Heart left ventricle (tissue), 16 donors: ENCODE measurements around the gene KCNC3. TPM values are rescaled to one million over a fixed set of nuclear protein-coding genes. Genes with fewer than 3 reads are reported as not detected.

Experiments used
- ATAC-seq, 4 donors: fragments of 200-7000 bp; cut with Tn5 transposase; one replicate each; pipeline ENCODE4 v1.9.1; 2020 to 2022; ENCODE audit warnings: moderate library complexity in 4 of 4, mild to moderate bottlenecking in 3 of 4, moderate number of reproducible peaks in 1 of 4
- DNase-seq, 5 donors: peaks; one replicate each; pipeline ENCODE4 v3.0.0-alpha.2; 2020
- H3K27ac ChIP-seq, 12 donors: fragments of 200-600 bp; sonication (generic) in 4 of 12; one replicate each; pipeline versions ENCODE4 v1.5.0 to v1.8.0; 2016 to 2022; ENCODE audit warnings: mild to moderate bottlenecking in 2 of 12
- H3K27me3 ChIP-seq, 9 donors: fragments of 200-600 bp; sonication (generic) in 2 of 9; one replicate each; pipeline versions ENCODE4 v1.5.1 to v1.8.0; 2016 to 2022; ENCODE audit warnings: mild to moderate bottlenecking in 3 of 9
- H3K36me3 ChIP-seq, 9 donors: fragments of 200-600 bp; sonication (generic) in 2 of 9; one replicate each; pipeline versions ENCODE4 v1.5.0 to v1.8.0; 2018 to 2022; ENCODE audit warnings: mild to moderate bottlenecking in 2 of 9
- H3K4me1 ChIP-seq, 12 donors: fragments of 200-600 bp; sonication (generic) in 4 of 12; one replicate each; pipeline versions ENCODE4 v1.5.0 to v1.8.0; 2016 to 2022; ENCODE audit warnings: mild to moderate bottlenecking in 3 of 12
- H3K4me3 ChIP-seq, 12 donors: fragments of 200-600 bp; sonication (generic) in 4 of 12; one replicate each; pipeline versions ENCODE4 v1.5.0 to v1.8.0; 2017 to 2022; ENCODE audit warnings: mild to moderate bottlenecking in 9 of 12, moderate library complexity in 4 of 12
- H3K9me3 ChIP-seq, 12 donors: fragments of 200-600 bp; sonication (generic) in 4 of 12; one replicate each; pipeline versions ENCODE4 v1.5.0 to v1.8.0; 2016 to 2022; ENCODE audit warnings: mild to moderate bottlenecking in 1 of 12
- POLR2A ChIP-seq, 2 donors: fragments of 450-650 bp; IDR thresholded peaks; one replicate each; pipeline ENCODE4 v1.6.1; 2017; ENCODE audit warnings: antibody characterized with exemption in 2 of 2, mild to moderate bottlenecking in 2 of 2, moderate library complexity in 2 of 2
- WGBS, 4 donors: extraction: QIAGEN DNeasy Blood & Tissue Kit in 2 of 4; methylation state at CpG; one replicate each; pipeline versions ENCODE4 v1.1.5 to v1.1.7; 2013 to 2018; 5-methylcytosine and 5-hydroxymethylcytosine counted together
- intact Hi-C, 10 donors: fragments of 100-400 bp; cut with DNase I; formaldehyde crosslinking; loops; one replicate each; pipeline versions ENCODE4 v1.11.1 to v1.14.2; 2022
- polyA plus RNA-seq, 2 donors: library from polyadenylated mRNA; stranded (reverse); fragments of 200-250 nt; gene quantifications; one replicate each; pipeline ENCODE4 v1.2.3, GENCODE V29; 2013
- total RNA-seq, 9 donors: library from RNA; depleted of rRNA in 2 of 9; stranded (reverse); fragments of >200 nt in 2 of 9; fragmentation: NEBNext Ultra II Directional in 3 of 9; extraction: Animal tissue kit (Norgen Biotek cat#: 25700) in 3 of 9; gene quantifications; one replicate each; pipeline versions ENCODE4 v1.1.0 to v1.2.4, GENCODE V29; 2016 to 2023
- TF ChIP-seq, protein P1 (sequence below), 12 donors: fragments of 200-600 bp; sonication (generic) in 4 of 12; IDR thresholded peaks; one replicate each; pipeline versions ENCODE4 v1.5.0 to v1.8.0; 2018 to 2022; ENCODE audit warnings: antibody characterized with exemption in 12 of 12, mild to moderate bottlenecking in 5 of 12
- donor health status: ischemic (EF 13 %, LVEDD 7.1; RV severe dilation, severe dysfunction).
- donor health status: healthy with polysubstance abuse.
- donor health status: DM: no; HTN: yes; CAD: no.
- donor health status: DM: no; HTN: no; CAD: no.
- donor health status: ischemic (EF 25% LVEDD 6.9; RV normal size, moderate dysfunction).
- donor health status: ischemic (EF 25% LVEDD 5.7; RV mildly dilated, moderate dysfunction).
- donor health status: healthy.
- donor health status: DM: yes; HTN: yes; CAD: no.
- donor health status: ischemic (EF 35%, LVEDD 5.7; RV mildly dilated, moderate dysfunction).
- donor health status: nonischemic (EF 11% LVEDD 7.7; RV severe dilation, severe dysfunction).
- donor health status: DM: yes; HTN: yes; CAD: no.
- donor health status: PGD.
- donor health status: ischemic (EF 29% LVEDD 5.4; RV normal size, mild dysfunction).
- donor health status: nonischemic (EF 23%, LVEDD 6.1; RV moderate dilation, normal function).

The KCNC3 gene
- total and polyA plus RNA-seq, 11 donors, result 0.87 to 4.4 (median 2.5) TPM

DNA sequence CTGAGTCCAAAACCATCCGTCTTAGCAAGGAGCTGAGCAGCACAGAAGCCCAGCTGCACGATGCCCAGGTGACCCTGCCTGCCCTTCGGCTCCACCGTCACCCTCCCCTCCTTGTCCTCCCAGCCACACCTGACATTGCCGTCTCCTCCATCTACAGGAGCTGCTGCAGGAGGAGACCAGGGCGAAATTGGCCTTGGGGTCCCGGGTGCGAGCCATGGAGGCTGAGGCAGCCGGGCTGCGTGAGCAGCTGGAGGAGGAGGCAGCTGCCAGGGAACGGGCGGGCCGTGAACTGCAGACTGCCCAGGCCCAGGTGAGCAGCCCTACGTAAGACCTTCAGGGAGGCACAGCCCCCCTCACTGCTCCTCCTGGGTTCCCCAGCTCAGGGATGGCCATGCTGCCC is 49.1 kb downstream of the KCNC3 start:
- DNase-seq (no peak), ATAC-seq (peak in 1 of 4 donors; percentile 34)
- WGBS, 4 donors, result 77 to 87% (median 85%) methylated on average over 11 to 14 of the region's 14 CpGs
- no peaks in the 10 kb centered on the region for H3K27me3 ChIP-seq
- no peak overlapping the region for H3K4me3 ChIP-seq
- H3K9me3 ChIP-seq, result peaks cover 0 to 6% (median 0%) of the 10 kb centered on the region in 12 donors
- intact Hi-C loops, result no loop called here
- peaks cover 0 to 73% (median 9%) of the 10 kb centered on the region in 9 donors for H3K36me3 ChIP-seq
- H3K4me1 ChIP-seq, result no peaks in the 10 kb centered on the region
- H3K27ac ChIP-seq, result no peak overlapping the region
- TF ChIP-seq POLR2A (IDR thresholded peaks at IDR 0.05), result no peak
- TF ChIP-seq, protein P1, sequence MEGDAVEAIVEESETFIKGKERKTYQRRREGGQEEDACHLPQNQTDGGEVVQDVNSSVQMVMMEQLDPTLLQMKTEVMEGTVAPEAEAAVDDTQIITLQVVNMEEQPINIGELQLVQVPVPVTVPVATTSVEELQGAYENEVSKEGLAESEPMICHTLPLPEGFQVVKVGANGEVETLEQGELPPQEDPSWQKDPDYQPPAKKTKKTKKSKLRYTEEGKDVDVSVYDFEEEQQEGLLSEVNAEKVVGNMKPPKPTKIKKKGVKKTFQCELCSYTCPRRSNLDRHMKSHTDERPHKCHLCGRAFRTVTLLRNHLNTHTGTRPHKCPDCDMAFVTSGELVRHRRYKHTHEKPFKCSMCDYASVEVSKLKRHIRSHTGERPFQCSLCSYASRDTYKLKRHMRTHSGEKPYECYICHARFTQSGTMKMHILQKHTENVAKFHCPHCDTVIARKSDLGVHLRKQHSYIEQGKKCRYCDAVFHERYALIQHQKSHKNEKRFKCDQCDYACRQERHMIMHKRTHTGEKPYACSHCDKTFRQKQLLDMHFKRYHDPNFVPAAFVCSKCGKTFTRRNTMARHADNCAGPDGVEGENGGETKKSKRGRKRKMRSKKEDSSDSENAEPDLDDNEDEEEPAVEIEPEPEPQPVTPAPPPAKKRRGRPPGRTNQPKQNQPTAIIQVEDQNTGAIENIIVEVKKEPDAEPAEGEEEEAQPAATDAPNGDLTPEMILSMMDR (IDR thresholded peaks at IDR 0.05), result no peak

DNA sequence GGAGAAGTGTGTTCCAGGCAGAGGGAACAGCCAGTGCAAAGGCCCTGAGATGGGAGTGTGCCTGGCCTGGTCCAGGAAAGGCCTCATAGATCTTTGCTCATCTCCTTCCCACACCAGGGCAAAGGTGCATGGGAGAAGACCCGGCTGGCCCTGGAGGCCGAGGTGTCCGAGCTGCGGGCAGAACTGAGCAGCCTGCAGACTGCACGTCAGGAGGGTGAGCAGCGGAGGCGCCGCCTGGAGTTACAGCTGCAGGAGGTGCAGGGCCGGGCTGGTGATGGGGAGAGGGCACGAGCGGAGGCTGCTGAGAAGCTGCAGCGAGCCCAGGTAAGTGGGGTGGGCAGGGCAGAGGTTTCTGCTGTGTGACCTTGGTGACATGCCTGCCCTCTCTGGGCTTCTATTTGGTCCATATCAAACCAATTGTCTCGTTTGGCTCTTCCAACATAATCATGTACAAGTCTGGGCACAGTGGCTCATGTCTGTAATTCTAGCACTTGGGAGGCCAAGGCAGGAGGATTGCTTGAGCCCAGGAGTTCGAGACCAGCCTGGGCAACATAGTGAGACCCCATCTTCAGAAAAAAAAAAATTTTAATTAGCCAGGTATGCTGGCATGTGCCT is 51.1 kb downstream of the KCNC3 start:
- H3K36me3 ChIP-seq, result peaks cover 0 to 68% (median 8%) of the 10 kb centered on the region in 9 donors
- no peaks in the 10 kb centered on the region for H3K9me3 ChIP-seq
- no peak for ATAC-seq
- H3K27me3 ChIP-seq, result no peaks in the 10 kb centered on the region
- TF ChIP-seq, protein P1 (IDR thresholded peaks at IDR 0.05), result no peak
- TF ChIP-seq POLR2A (IDR thresholded peaks at IDR 0.05), result no peak
- H3K4me3 ChIP-seq, result no peak overlapping the region
- H3K27ac ChIP-seq, result no peak overlapping the region
- DNase-seq, result no peak
- no peaks in the 10 kb centered on the region for H3K4me1 ChIP-seq
- intact Hi-C loops, result no loop called here
- WGBS, 4 donors, result 87 to 88% (median 88%) methylated on average over 14 of the region's 14 CpGs

DNA sequence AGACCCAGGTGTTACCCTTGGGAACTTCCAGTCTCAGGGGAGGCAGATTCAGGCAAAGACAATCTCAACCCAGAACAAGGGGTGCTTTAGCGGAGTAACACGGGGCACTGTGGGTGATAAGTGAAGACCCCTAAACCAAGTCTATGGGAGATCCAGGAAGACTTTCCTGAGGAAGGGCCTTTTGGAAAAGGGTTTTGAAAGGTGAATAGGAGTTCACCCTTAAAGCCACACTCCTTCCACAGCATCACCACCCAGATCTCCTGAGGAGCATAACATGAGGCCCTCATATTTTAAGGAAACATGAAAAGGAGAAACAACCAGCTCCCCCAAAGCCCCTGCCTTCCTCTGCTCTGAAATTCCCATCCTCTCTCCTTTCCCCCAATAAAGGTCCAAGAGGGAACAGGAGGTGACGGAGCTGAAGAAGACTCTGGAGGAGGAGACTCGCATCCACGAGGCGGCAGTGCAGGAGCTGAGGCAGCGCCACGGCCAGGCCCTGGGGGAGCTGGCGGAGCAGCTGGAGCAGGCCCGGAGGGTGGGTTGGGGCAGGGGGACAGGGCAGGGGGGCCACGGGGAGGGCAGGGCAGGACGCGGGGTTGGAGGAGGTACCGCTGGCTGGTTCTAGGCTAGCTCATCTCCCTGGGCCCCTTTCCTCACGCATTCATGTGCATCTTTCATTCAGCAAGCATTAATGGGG is 52.7 kb downstream of the KCNC3 start:
- Histone ChIP-seq H3K9me3 (no peaks in the 10 kb centered on the region), H3K36me3 (peaks cover 0 to 63% (median 12%) of the 10 kb centered on the region in 9 donors), H3K4me1 (no peaks in the 10 kb centered on the region), H3K4me3 (no peak overlapping the region), H3K27me3 (no peaks in the 10 kb centered on the region), H3K27ac (no peak overlapping the region)
- DNase-seq (no peak), ATAC-seq (no peak)
- TF ChIP-seq POLR2A (IDR thresholded peaks at IDR 0.05), result no peak
- TF ChIP-seq, protein P1 (IDR thresholded peaks at IDR 0.05), result no peak
- WGBS, 4 donors, result 82 to 88% (median 87%) methylated on average over 15 of the region's 15 CpGs
- intact Hi-C loops, result no loop called here

DNA sequence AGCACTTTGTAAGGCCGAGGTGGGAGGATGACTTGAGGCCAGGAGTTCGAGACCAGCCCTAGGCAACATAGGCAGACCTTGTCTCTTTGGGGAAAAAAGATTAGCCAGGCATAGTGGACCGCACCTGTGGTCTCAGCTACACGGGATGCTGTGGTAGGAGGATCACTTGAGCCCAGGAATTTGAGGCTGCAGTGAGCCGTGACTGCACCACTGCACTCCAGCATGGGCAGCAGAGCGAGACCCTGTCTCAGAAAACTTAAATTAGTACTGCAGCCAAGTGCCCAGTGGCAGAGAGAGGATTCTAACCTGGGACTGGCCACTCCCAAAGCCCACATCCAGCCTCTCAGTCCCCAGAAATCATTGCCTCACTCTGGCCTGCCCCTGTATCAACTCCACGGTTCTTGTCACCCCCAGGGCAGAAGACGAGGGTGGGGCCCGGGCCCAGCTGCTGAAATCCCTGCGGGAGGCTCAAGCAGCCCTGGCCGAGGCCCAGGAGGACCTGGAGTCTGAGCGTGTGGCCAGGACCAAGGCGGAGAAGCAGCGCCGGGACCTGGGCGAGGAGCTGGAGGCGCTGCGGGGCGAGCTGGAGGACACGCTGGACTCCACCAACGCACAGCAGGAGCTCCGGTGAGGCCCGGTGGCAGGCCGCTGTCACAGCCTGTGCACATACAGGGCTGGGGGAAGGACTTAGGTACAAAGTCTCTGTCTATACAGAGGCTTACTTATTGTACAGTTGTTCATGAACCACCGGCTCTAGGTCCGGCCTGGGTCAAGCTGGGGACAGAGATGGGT is 53.4 kb downstream of the KCNC3 start:
- peaks cover 0 to 62% (median 12%) of the 10 kb centered on the region in 9 donors for H3K36me3 ChIP-seq
- no peaks in the 10 kb centered on the region for H3K9me3 ChIP-seq
- ATAC-seq, result no peak
- TF ChIP-seq POLR2A (IDR thresholded peaks at IDR 0.05), result no peak
- TF ChIP-seq, protein P1 (IDR thresholded peaks at IDR 0.05), result no peak
- no peak overlapping the region for H3K4me3 ChIP-seq
- DNase-seq, result no peak
- no peak overlapping the region for H3K27ac ChIP-seq
- no peaks in the 10 kb centered on the region for H3K4me1 ChIP-seq
- WGBS, 4 donors, result 76 to 85% (median 77%) methylated on average over 22 to 26 of the region's 26 CpGs
- intact Hi-C loops, result no loop called here
- H3K27me3 ChIP-seq, result no peaks in the 10 kb centered on the region
